ENCODE measurements around the gene FASTK.

DNA sequence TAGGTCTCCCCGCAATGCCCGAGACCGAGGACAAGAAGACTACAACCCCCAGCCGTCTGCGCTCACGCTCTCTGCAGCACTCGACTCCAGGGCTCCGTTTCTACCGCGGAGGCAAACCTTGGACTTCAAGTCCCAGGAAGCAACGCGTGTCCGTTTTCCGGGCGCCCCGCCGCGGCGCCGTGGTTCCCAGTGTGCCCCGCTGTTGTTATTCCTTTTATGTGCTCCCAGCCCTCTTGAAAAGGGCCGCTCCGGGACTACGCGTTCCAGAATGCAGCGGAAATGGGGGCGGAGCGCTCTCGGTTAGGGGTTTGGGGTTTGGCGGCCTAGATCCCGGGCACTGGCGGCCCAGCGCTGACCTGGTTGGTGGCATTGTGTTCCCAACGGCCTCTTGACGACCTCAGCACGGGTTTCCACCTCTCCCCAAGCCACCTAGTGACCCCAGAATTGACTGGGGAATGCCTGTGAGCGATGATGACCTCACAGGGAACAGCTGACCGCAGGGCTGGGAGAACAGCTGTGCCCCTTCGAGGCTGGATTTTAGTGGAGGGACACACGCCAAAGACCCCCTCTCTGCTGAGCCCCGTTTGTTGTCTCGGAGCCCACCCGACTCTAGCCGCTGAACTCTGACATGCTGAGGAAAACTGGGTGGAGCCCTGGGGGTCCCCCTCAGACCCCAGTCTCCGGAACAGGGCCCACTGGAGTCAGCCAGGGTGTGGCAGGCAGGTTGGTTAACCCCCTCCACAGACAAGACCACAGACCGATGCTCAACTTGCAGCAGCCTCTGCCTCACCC, 22.4 kb downstream of the FASTK start:
- no peak for TF ChIP-seq GATA2 (IDR thresholded peaks at IDR 0.05; ENCODE audit: low read depth, low read length)
- no peak for TF ChIP-seq GATA3 (IDR thresholded peaks at IDR 0.05; ENCODE audit: low read depth, low read length)

All from SH-SY5Y (cell line).